Stomach (tissue), 9 donors: Measurements from ENCODE around the gene SMURF1. TPM values are rescaled to one million over a fixed set of nuclear protein-coding genes. Genes with fewer than 3 reads are reported as not detected.
"Not testable (repeated sequence)": the region's sequence is repeated elsewhere in the genome, so short reads cannot be mapped to it uniquely, and the experiment has no call there.

ENCODE experiments used
- DNase-seq, 2 donors: peaks; one replicate each; pipeline versions ENCODE4 v3.0.0 to v3.0.0-alpha.2; 2013 to 2019
- H3K27ac ChIP-seq, 5 donors: fragments of 200-600 bp in 4 of 5; sonication (generic) in 4 of 5; one replicate each; pipeline ENCODE4 v1.5.1; 2013 to 2019; ENCODE audit warnings: mild to moderate bottlenecking in 1 of 5, moderate library complexity in 1 of 5
- H3K27me3 ChIP-seq, 3 donors: fragments of 200-600 bp; sonication (generic); one replicate each; pipeline ENCODE4 v1.5.1; 2017 to 2019; ENCODE audit warnings: mixed run types in 1 of 3
- H3K36me3 ChIP-seq, 4 donors: fragments of 200-600 bp; sonication (generic); 1 replicate in 3 of 4; 2 replicates in 1 of 4; pipeline ENCODE4 v1.5.1; 2016 to 2019
- H3K4me1 ChIP-seq, 4 donors: fragments of 200-600 bp; sonication (generic); one replicate each; pipeline ENCODE4 v1.5.1; 2016 to 2019
- H3K4me3 ChIP-seq, 4 donors: fragments of 200-600 bp; sonication (generic) in 3 of 4; one replicate each; pipeline ENCODE4 v1.5.1; 2016 to 2019; ENCODE audit warnings: mild to moderate bottlenecking in 1 of 4
- H3K9me3 ChIP-seq, 4 donors: fragments of 200-600 bp; sonication (generic); one replicate each; pipeline ENCODE4 v1.5.1; 2016 to 2019
- CTCF ChIP-seq, 7 experiments: fragments of 450-650 bp in 4 of 7; fragments of 200-600 bp in 3 of 7; sonication (generic) in 3 of 7; IDR thresholded peaks; one replicate each; pipeline ENCODE4 v1.5.1; 2016 to 2019; ENCODE audit warnings: antibody characterized with exemption in 7 of 7, control low read depth in 2 of 7, mild to moderate bottlenecking in 1 of 7
- EP300 ChIP-seq: sonication (generic); formaldehyde crosslinking; IDR thresholded peaks from one replicate; pipeline ENCODE4 v1.6.1; 2017; ENCODE audit warnings: antibody characterized with exemption
- POLR2A ChIP-seq, 4 donors: fragments of 450-650 bp; IDR thresholded peaks; one replicate each; pipeline ENCODE4 v1.6.1; 2016; ENCODE audit warnings: antibody characterized with exemption in 4 of 4, control low read depth in 2 of 4, mild to moderate bottlenecking in 1 of 4, moderate library complexity in 1 of 4
- POLR2AphosphoS5 ChIP-seq, 3 donors: sonication (generic); formaldehyde crosslinking; IDR thresholded peaks; one replicate each; pipeline ENCODE4 v1.6.1; 2016; ENCODE audit warnings: antibody characterized with exemption in 3 of 3
- WGBS, 5 donors: extraction: QIAGEN DNeasy Blood & Tissue Kit in 3 of 5; methylation state at CpG; one replicate each; pipeline versions ENCODE4 v1.1.5 to v1.1.7; 2013 to 2018; 5-methylcytosine and 5-hydroxymethylcytosine counted together
- intact Hi-C: fragments of 100-400 bp; cut with DNase I; formaldehyde crosslinking; loops from one replicate; pipeline ENCODE4 v1.15.1; 2023; ENCODE audit warnings: low total_unique reads
- polyA plus RNA-seq, 3 donors: library from polyadenylated mRNA; stranded (reverse); fragments of 200-250 nt; gene quantifications; one replicate each; pipeline ENCODE4 v1.2.3, GENCODE V29; 2013
- total RNA-seq, 5 donors: library from RNA; depleted of rRNA; stranded (reverse); fragments of >200 nt; gene quantifications; one replicate each; pipeline versions ENCODE4 v1.1.0 to v1.2.3, GENCODE V29; 2014 to 2016
- donor health status: healthy with polysubstance abuse.
- donor health status: Bipolar disorder and iron deficiency.
- donor health status: healthy.

SMURF1 gene
- total and polyA plus RNA-seq, 8 donors = 8.0 to 46.8 (median 31.8) TPM

GRCh38 chr7:99171731-99172130 is 27.8 kb upstream of the SMURF1 start:
- intact Hi-C loops = no loop called here
- no peaks in the 10 kb centered on the region for H3K9me3 ChIP-seq
- H3K4me1 ChIP-seq = peaks cover 0 to 4% (median 0%) of the 10 kb centered on the region in 4 donors
- DNase-seq = peak in 1 of 2 donors; percentile 53
- WGBS, 5 donors = 33 to 66% (median 39%) methylated on average over 4 of the region's 4 CpGs
- no peak overlapping the region for H3K4me3 ChIP-seq
- H3K27ac ChIP-seq = no peak overlapping the region
- no peaks in the 10 kb centered on the region for H3K27me3 ChIP-seq
- H3K36me3 ChIP-seq = no peaks in the 10 kb centered on the region
- TF ChIP-seq EP300 (no peak), CTCF (IDR thresholded peaks at IDR 0.05) (no peak), POLR2A (IDR thresholded peaks at IDR 0.05) (no peak), POLR2AphosphoS5 (IDR thresholded peaks at IDR 0.05) (no peak)

- WGBS, 5 donors = 74 to 83% (median 78%) methylated on average over 3 of the region's 3 CpGs
These were observed 26.8 kb upstream of the SMURF1 start for GRCh38 chr7:99170730-99171074.

GRCh38 chr7:99170065-99170729 is 26.3 kb upstream of the SMURF1 start:
- Histone ChIP-seq H3K27me3 (no peaks in the 10 kb centered on the region), H3K9me3 (no peaks in the 10 kb centered on the region), H3K4me1 (peaks cover 0 to 4% (median 0%) of the 10 kb centered on the region in 4 donors), H3K4me3 (no peak overlapping the region), H3K27ac (no peak overlapping the region), H3K36me3 (no peaks in the 10 kb centered on the region)
- TF ChIP-seq POLR2A (IDR thresholded peaks at IDR 0.05) = no peak
- no peak for TF ChIP-seq CTCF (IDR thresholded peaks at IDR 0.05)
- no peak for TF ChIP-seq EP300
- TF ChIP-seq POLR2AphosphoS5 (IDR thresholded peaks at IDR 0.05) = no peak
- WGBS, 5 donors = 84 to 87% (median 86%) methylated on average over 6 of the region's 6 CpGs
- intact Hi-C loops = no loop called here
- no peak for DNase-seq

More at GRCh38 chr7:99170730-99171074, 26.8 kb upstream of the SMURF1 start:
- H3K36me3 ChIP-seq = no peaks in the 10 kb centered on the region
- no peak for TF ChIP-seq POLR2AphosphoS5 (IDR thresholded peaks at IDR 0.05)
- no peak for TF ChIP-seq POLR2A (IDR thresholded peaks at IDR 0.05)
- no peaks in the 10 kb centered on the region for H3K9me3 ChIP-seq
- H3K4me1 ChIP-seq = peaks cover 0 to 4% (median 0%) of the 10 kb centered on the region in 4 donors
- DNase-seq = peak in 1 of 2 donors; percentile 17
- intact Hi-C loops = no loop called here
- H3K27me3 ChIP-seq = no peaks in the 10 kb centered on the region
- no peak overlapping the region for H3K27ac ChIP-seq
- H3K4me3 ChIP-seq = no peak overlapping the region

- peaks cover 0 to 10% (median 2%) of the 10 kb centered on the region in 4 donors for H3K4me1 ChIP-seq
- H3K4me3 ChIP-seq = no peak overlapping the region
- no peaks in the 10 kb centered on the region for H3K27me3 ChIP-seq
- no peak overlapping the region for H3K27ac ChIP-seq
- WGBS, 5 donors = 54 to 66% (median 60%) methylated on average over 8 of the region's 8 CpGs
- peak; percentile 27 to 28 for DNase-seq
- H3K36me3 ChIP-seq = no peaks in the 10 kb centered on the region
- intact Hi-C loops = no loop called here
- TF ChIP-seq POLR2A (IDR thresholded peaks at IDR 0.05) (no peak), CTCF (IDR thresholded peaks at IDR 0.05) (no peak), POLR2AphosphoS5 (IDR thresholded peaks at IDR 0.05) (no peak), EP300 (no peak)
- no peaks in the 10 kb centered on the region for H3K9me3 ChIP-seq
These were observed 23.2 kb upstream of the SMURF1 start for GRCh38 chr7:99167072-99167471.

GRCh38 chr7:99165816-99166215 is 21.9 kb upstream of the SMURF1 start:
- no peak overlapping the region for H3K27ac ChIP-seq
- WGBS, 5 donors = 80 to 89% (median 82%) methylated on average over 3 of the region's 3 CpGs
- H3K9me3 ChIP-seq = no peaks in the 10 kb centered on the region
- DNase-seq = no peak
- peaks cover 0 to 7% (median 2%) of the 10 kb centered on the region in 4 donors for H3K4me1 ChIP-seq
- H3K27me3 ChIP-seq = no peaks in the 10 kb centered on the region
- TF ChIP-seq CTCF (IDR thresholded peaks at IDR 0.05) (no peak), EP300 (no peak)
- intact Hi-C loops = no loop called here
- H3K4me3 ChIP-seq = no peak overlapping the region
- no peaks in the 10 kb centered on the region for H3K36me3 ChIP-seq

- H3K4me1 ChIP-seq, H3K27me3 ChIP-seq, H3K9me3 ChIP-seq, intact Hi-C loops, H3K36me3 ChIP-seq, DNase-seq, H3K27ac ChIP-seq, H3K4me3 ChIP-seq: not testable (repeated sequence)
- 84 to 91% (median 90%) methylated on average over 4 of the region's 4 CpGs for WGBS, 5 donors
These were observed 19.8 kb upstream of the SMURF1 start for GRCh38 chr7:99163669-99164068.
